GM20000 (cell line): ENCODE results near the gene TSSK3.

Experiments
- DNase-seq: peaks from one replicate; pipeline ENCODE4 v3.0.0; 2012; ENCODE audit warnings: low spot score
- TF ChIP-seq, protein P1 (sequence below): IDR thresholded peaks from 2 replicates; pipeline ENCODE4 v1.5.1; 2012; ENCODE audit warnings: mild to moderate bottlenecking, control low read depth; ENCODE audit errors: extremely low read depth, missing control alignments

Gene TSSK3

DNA sequence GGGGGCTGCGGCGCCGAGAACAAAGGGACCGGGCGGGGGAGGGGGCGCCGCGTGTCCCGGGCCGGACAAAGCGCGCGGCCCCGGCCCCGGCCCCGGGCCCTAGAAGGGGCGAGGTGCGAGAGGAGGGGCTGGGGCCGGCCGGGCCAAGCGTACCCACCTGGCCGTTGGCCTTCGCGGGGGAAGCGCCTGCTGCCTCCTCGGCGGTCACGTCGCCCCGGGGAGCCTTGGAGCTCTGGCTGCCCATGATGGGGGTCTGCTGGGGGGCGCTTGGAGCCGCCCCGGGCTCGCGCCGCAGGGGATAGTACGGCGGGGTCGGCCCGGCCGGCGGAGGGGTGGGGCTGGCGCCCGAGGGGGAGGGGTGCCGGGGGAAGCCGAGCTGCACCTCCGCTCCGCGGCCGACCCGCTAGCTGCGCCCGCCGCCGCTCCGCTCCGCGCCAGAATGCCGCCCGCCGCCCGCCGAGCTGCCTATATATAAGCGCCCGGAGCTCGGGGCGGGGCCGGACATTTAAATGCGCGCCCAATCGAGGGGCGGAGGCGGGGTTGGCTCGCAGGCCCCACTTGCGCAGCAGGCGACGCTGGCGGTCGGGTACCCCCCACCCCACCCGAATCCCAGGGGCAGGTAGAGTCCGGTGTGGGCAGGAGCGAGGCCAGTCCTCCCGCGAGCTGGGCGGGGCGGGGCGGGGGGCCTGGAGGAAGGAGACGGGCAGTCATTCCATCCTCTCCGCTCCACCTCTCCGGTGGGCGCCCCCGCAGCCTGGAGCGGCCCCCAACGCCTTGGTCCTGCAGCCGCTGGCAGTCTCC lies 26.3 kb upstream of the TSSK3 start, which contains the start of gene MARCKSL1:
Gene MARCKSL1 (minus strand): TSS at position 444 of the 801 bp plus-strand sequence. CDS start 200 bp downstream, at position 244.
- TF ChIP-seq, protein P1, sequence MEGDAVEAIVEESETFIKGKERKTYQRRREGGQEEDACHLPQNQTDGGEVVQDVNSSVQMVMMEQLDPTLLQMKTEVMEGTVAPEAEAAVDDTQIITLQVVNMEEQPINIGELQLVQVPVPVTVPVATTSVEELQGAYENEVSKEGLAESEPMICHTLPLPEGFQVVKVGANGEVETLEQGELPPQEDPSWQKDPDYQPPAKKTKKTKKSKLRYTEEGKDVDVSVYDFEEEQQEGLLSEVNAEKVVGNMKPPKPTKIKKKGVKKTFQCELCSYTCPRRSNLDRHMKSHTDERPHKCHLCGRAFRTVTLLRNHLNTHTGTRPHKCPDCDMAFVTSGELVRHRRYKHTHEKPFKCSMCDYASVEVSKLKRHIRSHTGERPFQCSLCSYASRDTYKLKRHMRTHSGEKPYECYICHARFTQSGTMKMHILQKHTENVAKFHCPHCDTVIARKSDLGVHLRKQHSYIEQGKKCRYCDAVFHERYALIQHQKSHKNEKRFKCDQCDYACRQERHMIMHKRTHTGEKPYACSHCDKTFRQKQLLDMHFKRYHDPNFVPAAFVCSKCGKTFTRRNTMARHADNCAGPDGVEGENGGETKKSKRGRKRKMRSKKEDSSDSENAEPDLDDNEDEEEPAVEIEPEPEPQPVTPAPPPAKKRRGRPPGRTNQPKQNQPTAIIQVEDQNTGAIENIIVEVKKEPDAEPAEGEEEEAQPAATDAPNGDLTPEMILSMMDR: no peak
- peak; percentile 90 for DNase-seq

DNA sequence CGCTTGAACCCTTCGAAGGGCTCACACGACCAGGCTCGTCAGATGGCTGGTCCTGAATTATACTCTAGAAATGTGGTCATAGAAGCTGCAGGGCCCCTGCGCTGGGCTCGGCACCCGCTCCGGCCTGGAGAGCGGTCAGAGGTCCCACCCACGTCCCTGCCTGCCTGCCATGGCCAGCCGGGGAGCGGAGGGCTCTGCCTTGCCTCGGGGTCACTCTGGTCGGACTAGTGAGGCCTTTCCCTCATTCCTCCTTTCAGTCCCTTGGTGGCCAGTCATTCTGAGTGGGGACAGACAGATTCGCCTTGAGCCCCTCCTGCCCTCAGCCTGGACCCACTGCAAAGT lies 25.8 kb upstream of the TSSK3 start:
- TF ChIP-seq, protein P1: no peak
- DNase-seq: no peak

DNA sequence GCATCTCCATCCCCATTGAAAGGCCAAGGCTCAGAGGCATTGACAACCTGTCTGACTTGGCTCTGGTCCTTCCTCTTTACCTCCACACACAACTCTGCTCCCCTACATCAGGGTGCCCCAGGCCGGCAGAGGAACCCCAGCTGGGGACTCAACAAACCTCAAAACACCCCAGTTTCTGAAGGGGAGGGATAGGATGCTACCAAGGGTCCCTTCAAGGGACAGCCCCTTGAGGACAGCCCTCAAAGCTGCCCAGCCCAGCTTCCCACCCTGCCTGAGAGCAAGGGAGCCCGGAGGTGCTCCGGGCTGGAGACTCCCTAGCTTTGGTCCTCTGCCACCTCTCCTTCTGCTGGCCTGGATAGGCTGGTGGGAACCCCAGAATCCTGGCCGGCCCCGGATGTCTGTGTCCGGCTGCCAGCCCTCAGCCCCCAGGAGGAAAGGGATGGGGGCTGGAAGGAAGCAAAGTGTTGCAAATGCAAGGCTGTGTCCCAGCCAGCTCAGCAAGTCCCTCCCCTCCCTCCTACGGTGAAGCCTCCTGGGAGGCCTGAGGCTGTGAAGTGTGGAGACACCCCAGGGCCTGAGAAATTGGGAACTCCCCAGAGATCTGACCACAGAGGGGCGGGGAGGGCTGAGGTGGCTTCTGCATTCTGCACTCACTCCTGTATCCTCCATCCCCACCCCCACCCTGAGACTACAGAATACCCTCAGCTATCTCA lies 25.2 kb upstream of the TSSK3 start:
- DNase-seq: peak; percentile 85
- TF ChIP-seq, protein P1: no peak

DNA sequence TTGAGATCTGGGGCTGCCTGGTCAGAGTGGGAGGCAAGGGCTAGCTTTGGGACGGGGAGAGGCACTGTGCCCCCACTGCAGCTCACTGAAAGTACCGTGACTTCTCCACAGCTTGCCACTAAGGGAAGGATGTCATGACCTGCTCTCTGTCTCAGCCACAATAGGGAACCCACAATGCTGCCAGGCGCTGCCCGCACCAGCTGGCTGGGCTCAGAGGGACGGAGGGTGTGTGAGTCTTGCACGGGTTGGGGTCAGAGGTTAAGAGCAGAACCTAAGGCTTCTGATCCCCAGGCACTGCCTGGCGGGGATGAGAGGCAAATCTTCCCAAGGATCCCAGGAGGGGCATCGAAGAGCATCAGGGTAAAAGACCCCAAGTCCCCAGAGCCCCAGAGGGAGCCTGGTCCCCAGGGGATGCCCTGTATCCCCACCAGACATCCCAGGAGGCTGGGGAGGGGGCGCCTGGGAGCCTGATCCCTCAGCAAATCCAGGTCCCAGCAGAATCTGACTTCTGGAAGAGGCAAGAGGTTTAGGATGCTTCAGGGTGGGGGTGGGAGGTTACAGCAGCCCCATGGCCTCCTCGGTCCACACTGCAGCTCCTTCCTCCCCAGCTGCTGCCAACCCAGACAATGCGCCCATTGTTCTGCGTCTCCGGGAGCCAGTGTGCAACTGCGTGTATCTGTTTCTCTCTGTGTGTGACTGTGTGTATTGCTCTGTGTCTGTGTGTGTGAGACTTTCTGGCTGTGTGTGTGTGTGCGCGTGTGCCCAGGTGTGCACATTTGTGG lies 24.3 kb upstream of the TSSK3 start:
- TF ChIP-seq, protein P1: no peak
- no peak for DNase-seq

DNA sequence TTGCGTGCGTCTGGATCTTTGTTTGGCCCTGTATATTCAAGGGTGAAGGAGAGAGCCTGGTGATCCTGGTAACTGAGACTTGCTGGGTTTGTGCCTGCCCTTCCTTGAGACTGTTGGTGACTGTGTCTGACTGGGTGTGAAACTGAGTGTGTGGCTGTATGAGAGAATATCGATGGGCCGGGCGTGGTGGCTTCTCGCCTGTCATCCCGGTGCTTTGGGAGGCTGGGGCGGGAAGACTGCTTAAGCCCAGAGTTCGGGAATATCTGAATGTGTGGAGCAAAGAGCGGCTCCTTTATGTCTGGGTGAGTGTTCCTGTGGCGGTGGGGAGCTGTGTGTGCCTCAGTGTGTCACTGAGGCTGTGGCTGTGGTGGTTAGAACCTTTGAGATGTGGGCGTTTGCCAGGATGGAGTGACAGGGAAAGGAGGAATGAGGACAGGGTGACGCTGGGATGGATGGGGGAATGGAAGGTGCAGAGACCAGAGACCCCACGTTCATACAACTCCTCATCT lies 23.6 kb upstream of the TSSK3 start:
- no peak for DNase-seq
- TF ChIP-seq, protein P1: no peak

DNA sequence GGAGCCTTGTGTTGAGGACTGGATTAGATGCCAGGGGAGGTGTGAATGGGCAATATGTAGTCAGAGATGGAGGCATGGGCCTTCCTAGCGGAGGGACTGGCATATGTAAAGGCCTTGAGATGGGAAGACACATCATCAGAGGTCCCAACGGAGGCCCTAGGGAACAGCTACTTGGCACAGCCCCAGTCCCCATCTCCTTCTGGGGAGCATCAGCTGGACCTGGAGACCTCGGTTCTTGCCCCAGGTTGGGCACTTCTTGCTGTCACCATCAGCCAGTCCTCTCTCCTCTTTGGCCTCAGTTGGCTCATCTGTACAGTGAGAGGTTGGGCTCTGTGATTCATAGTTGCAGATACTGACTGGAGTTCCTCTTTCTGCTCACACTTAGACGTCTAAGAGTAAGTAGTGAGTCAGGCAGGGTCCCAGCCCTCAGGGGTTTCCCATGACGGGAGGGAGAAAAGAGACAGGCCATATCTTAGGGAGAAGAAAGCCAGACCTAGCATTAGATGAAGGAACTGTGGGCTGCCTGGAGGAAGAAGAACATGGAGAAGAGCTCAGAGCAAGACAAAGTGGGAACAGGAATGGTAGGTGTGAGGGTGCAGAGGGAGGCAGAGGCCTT lies 22.9 kb upstream of the TSSK3 start:
- TF ChIP-seq, protein P1: no peak
- DNase-seq: peak; percentile 70
